Measurements from ENCODE around the gene VAT1.

DNA sequence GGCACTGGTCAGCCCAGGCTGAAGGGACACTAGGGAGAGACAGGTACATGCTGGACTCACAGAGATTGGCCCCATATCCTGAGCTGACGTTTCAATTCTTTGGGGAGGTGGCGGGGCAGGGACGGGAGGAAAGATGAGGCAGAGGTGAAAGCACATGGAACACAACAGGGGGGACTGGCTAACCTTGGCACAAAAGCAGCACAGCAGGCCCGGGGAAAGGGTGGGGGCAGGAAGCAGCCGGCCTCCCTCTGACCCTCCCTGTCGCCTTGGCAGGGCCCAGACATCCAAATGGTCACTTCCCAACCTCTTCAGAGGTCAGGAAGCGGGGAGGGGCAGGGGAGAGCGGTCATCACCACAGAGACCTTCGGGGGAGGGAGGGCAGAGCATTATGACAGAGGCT is 6.6 kb downstream of the VAT1 start:
- no peak for TF ChIP-seq RCOR1 (IDR thresholded peaks at IDR 0.05; ENCODE audit: low read length)
- TF ChIP-seq, protein P1, sequence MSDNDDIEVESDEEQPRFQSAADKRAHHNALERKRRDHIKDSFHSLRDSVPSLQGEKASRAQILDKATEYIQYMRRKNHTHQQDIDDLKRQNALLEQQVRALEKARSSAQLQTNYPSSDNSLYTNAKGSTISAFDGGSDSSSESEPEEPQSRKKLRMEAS (IDR thresholded peaks at IDR 0.05; ENCODE audit: low read depth) = no peak
- TF ChIP-seq, protein P2, sequence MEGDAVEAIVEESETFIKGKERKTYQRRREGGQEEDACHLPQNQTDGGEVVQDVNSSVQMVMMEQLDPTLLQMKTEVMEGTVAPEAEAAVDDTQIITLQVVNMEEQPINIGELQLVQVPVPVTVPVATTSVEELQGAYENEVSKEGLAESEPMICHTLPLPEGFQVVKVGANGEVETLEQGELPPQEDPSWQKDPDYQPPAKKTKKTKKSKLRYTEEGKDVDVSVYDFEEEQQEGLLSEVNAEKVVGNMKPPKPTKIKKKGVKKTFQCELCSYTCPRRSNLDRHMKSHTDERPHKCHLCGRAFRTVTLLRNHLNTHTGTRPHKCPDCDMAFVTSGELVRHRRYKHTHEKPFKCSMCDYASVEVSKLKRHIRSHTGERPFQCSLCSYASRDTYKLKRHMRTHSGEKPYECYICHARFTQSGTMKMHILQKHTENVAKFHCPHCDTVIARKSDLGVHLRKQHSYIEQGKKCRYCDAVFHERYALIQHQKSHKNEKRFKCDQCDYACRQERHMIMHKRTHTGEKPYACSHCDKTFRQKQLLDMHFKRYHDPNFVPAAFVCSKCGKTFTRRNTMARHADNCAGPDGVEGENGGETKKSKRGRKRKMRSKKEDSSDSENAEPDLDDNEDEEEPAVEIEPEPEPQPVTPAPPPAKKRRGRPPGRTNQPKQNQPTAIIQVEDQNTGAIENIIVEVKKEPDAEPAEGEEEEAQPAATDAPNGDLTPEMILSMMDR (IDR thresholded peaks at IDR 0.05) = no peak
- TF ChIP-seq GABPA (IDR thresholded peaks at IDR 0.05; ENCODE audit: low read depth) = no peak
- TF ChIP-seq SMC3 (IDR thresholded peaks at IDR 0.05; ENCODE audit: low read depth, low read length) = no peak
- TF ChIP-seq MXI1 (IDR thresholded peaks at IDR 0.05; ENCODE audit: low read depth, low read length) = no peak

All from SK-N-SH (cell line).